Endothelial cell of umbilical vein (primary cell): ENCODE measurements around the gene KCNQ2. TPM values are rescaled to one million over a fixed set of nuclear protein-coding genes. Genes with fewer than 3 reads are reported as not detected.

Source experiments
- BruUV-seq: library from RNA; stranded (reverse); fragments of 400-500 nt; replicated peaks from 2 replicates; lab custom pipeline; 2021; lab: Mats Ljungman, UMichigan
- CTCF ChIA-PET: fragments of 300-600, 350-600 bp; sonication (Branson Sonifier 250); formaldehyde crosslinking; loops from one replicate; lab custom pipeline; 2021; ENCODE audit warnings: antibody characterized with exemption, inconsistent platforms; lab: Charles Lee
- POLR2A ChIA-PET: fragments of 300-600, 350-600 bp; sonication (Branson Sonifier 250); formaldehyde crosslinking; loops from one replicate; lab custom pipeline; 2021; ENCODE audit warnings: antibody characterized with exemption, inconsistent platforms; lab: Charles Lee
- DNase-seq: peaks from one replicate; pipeline ENCODE4 v3.0.0-alpha.2; 2011; ENCODE audit warnings: low read depth, low spot score
- FAIRE-seq: peaks from 2 replicates; lab custom pipeline; 2011; peaks lifted over from hg19 to GRCh38; lab: Jason Lieb, UNC
- H2AFZ ChIP-seq: 2 replicates; pipeline ENCODE4 v1.6.0; 2012; ENCODE audit warnings: low read depth, low read length, control low read depth, inconsistent platforms
- H3K27ac ChIP-seq: 2 replicates; pipeline ENCODE4 v1.5.1; 2011; ENCODE audit warnings: low read depth, mild to moderate bottlenecking, control low read depth, low read length, moderate library complexity; ENCODE audit not compliant: insufficient read depth
- H3K27me3 ChIP-seq, 2 experiments: 2 replicates each; pipeline versions ENCODE4 v1.6.0 to v1.6.1; 2011; ENCODE audit warnings: low read length in 2 of 2, mixed read lengths in 1 of 2; ENCODE audit not compliant: control insufficient read depth in 2 of 2, insufficient read depth in 2 of 2
- H3K36me3 ChIP-seq, 2 experiments: 2 replicates in 1 of 2; 3 replicates in 1 of 2; pipeline ENCODE4 v1.5.1; 2011; ENCODE audit warnings: low read length in 2 of 2, mild to moderate bottlenecking in 1 of 2, moderate library complexity in 1 of 2; ENCODE audit not compliant: control insufficient read depth in 2 of 2, insufficient read depth in 2 of 2; ENCODE audit errors: extremely low read depth in 1 of 2
- H3K4me1 ChIP-seq: 3 replicates; pipeline ENCODE4 v1.5.1; 2011; ENCODE audit warnings: mild to moderate bottlenecking, low read length; ENCODE audit not compliant: control insufficient read depth, insufficient read depth; ENCODE audit errors: extremely low read depth
- H3K4me2 ChIP-seq: 2 replicates; pipeline ENCODE4 v1.6.1; 2011; ENCODE audit warnings: low read length, control low read depth, mixed read lengths; ENCODE audit not compliant: insufficient read depth
- H3K4me3 ChIP-seq, 3 experiments: fragments of 200-600 bp in 1 of 3; sonication (generic), shearing (Covaris generic) in 1 of 3; replicated peaks in 1 of 3; 2 replicates each; pipeline ENCODE4 v1.5.1; 2011 to 2016; ENCODE audit warnings: control low read depth in 3 of 3, low read length in 3 of 3, mild to moderate bottlenecking in 2 of 3, inconsistent platforms in 1 of 3, low read depth in 1 of 3, moderate library complexity in 1 of 3; ENCODE audit not compliant: insufficient read depth in 1 of 3
- H3K79me2 ChIP-seq: 2 replicates; pipeline ENCODE4 v1.6.0; 2012; ENCODE audit warnings: low read length, inconsistent platforms; ENCODE audit not compliant: control insufficient read depth, insufficient read depth
- H3K9ac ChIP-seq: replicated peaks from 2 replicates; pipeline ENCODE3; 2011; ENCODE audit warnings: low read length, control low read depth; ENCODE audit not compliant: insufficient read depth; ENCODE audit errors: extremely low read depth
- H3K9me1 ChIP-seq: replicated peaks from 3 replicates; pipeline ENCODE4 v1.6.0; 2011; ENCODE audit warnings: mild to moderate bottlenecking, low read length; ENCODE audit not compliant: control insufficient read depth, insufficient read depth; ENCODE audit errors: extremely low read depth
- H3K9me3 ChIP-seq: replicated peaks from 2 replicates; pipeline ENCODE4 v1.5.1; 2012; ENCODE audit warnings: low read length, inconsistent platforms; ENCODE audit not compliant: control insufficient read depth, insufficient read depth
- H4K20me1 ChIP-seq: replicated peaks from 2 replicates; pipeline ENCODE3; 2011; ENCODE audit warnings: mild to moderate bottlenecking, low read length; ENCODE audit not compliant: control insufficient read depth, insufficient read depth; ENCODE audit errors: extremely low read depth
- GATA2 ChIP-seq: IDR thresholded peaks from 2 replicates; pipeline ENCODE4 v1.7.0; 2011; ENCODE audit warnings: low read depth, mild to moderate bottlenecking, moderate library complexity, mixed read lengths, low read length; ENCODE audit not compliant: insufficient read length, insufficient read depth
- JUN ChIP-seq: IDR thresholded peaks from 2 replicates; pipeline ENCODE4 v1.6.1; 2011; ENCODE audit warnings: borderline replicate concordance, low read depth; ENCODE audit not compliant: insufficient read length, insufficient read depth
- dilution Hi-C: fragments of 300-500 bp; cut with MboI; formaldehyde crosslinking; loops from one replicate; pipeline ENCODE4 v1.15.0; 2019; ENCODE audit warnings: low sequenced_read_pairs; ENCODE audit not compliant: extremely low pct_ligation_motif_present
- intact Hi-C: fragments of 100-400 bp; cut with micrococcal nuclease; formaldehyde crosslinking; loops from one replicate; pipeline ENCODE4 v1.10.0; 2022
- polyA plus RNA-seq, 4 experiments: library from polyadenylated mRNA; depleted of rRNA in 3 of 4; stranded (reverse) in 3 of 4; unstranded in 1 of 4; fragments of >200 nt; gene quantifications; 2 replicates each; pipeline versions ENCODE4 v1.2.1 to v1.2.3, GENCODE V29; 2011 to 2012; ENCODE audit warnings: missing spikeins in 1 of 4
- total RNA-seq: library from RNA; stranded (reverse); gene quantifications from 2 replicates; pipeline ENCODE4 v1.2.3, GENCODE V29; 2021
- TF ChIP-seq, protein P1 (sequence below), 2 donors: IDR thresholded peaks; 1 replicate in 1 of 2; 2 replicates in 1 of 2; pipeline ENCODE4 v1.5.1; 2011; ENCODE audit warnings: low read length in 2 of 2, mild to moderate bottlenecking in 2 of 2, moderate library complexity in 2 of 2, control low read depth in 1 of 2, inconsistent platforms in 1 of 2, low read depth in 1 of 2; ENCODE audit not compliant: insufficient read depth in 1 of 2; ENCODE audit errors: extremely low read depth in 1 of 2

The KCNQ2 gene
- total and polyA plus RNA-seq, 2 donors (not counting 3 experiments of a cell fraction or from before 2014, with no cell fraction given) = not detected

DNA sequence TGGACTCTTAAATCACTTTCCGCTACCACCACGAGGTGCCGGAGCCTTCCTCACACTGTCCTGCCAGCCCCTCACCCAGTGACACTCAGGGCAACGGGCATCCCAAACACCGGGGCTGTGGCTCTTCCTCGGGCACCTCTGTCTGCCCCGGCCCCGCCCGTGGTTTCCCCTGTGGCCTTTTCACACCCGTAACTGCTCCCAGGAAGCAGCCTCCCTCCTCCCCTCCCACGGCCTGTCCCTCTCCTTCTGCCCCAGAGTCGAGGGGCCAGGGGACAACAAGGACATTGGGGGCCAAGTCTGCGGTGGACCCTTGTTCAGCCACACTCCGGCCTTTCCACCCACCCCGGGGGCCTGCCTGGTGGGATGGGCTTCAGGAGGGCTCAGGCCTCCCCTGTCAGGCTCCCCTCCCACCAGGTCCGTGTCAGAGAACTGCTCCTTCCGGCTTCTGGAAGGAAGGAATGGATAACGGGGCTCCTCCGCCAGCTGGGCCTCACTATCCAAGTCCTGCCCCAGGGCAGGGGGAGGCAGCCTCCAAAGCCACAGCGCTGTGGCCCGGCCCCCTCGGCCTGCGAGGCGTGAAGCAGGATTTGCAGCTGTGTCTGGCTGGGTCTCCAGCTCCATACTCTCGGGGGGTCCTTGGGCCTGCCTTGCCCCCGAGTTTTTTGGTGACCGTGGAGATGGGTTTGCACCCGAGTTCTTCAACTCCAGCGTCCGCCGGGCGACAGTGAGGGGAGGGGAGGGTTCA, 56.6 kb downstream of the KCNQ2 start:
- H3K4me2 ChIP-seq = no peak overlapping the region
- BruUV-seq = no TSS peak
- H3K36me3 ChIP-seq = no peaks in the 10 kb centered on the region
- H4K20me1 ChIP-seq = no peaks in the 10 kb centered on the region
- H3K79me2 ChIP-seq = no peaks in the 10 kb centered on the region
- no peaks in the 10 kb centered on the region for H3K9me1 ChIP-seq
- intact Hi-C loops = no loop called here
- no peak overlapping the region for H3K9ac ChIP-seq
- H3K27ac ChIP-seq = no peak overlapping the region
- H3K9me3 ChIP-seq = no peaks in the 10 kb centered on the region
- no peak for DNase-seq
- no peak for FAIRE-seq
- H3K4me3 ChIP-seq = no peak overlapping the region
- no peak overlapping the region for H2AFZ ChIP-seq
- H3K27me3 ChIP-seq = no peaks in the 10 kb centered on the region
- TF ChIP-seq GATA2 (no peak), JUN (no peak)
- TF ChIP-seq, protein P1, sequence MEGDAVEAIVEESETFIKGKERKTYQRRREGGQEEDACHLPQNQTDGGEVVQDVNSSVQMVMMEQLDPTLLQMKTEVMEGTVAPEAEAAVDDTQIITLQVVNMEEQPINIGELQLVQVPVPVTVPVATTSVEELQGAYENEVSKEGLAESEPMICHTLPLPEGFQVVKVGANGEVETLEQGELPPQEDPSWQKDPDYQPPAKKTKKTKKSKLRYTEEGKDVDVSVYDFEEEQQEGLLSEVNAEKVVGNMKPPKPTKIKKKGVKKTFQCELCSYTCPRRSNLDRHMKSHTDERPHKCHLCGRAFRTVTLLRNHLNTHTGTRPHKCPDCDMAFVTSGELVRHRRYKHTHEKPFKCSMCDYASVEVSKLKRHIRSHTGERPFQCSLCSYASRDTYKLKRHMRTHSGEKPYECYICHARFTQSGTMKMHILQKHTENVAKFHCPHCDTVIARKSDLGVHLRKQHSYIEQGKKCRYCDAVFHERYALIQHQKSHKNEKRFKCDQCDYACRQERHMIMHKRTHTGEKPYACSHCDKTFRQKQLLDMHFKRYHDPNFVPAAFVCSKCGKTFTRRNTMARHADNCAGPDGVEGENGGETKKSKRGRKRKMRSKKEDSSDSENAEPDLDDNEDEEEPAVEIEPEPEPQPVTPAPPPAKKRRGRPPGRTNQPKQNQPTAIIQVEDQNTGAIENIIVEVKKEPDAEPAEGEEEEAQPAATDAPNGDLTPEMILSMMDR (IDR thresholded peaks at IDR 0.05; ENCODE audit: extremely low read depth in 1 of 2, insufficient read depth in 1 of 2, low read depth in 1 of 2, low read length in 2 of 2) = no peak
- no peaks in the 10 kb centered on the region for H3K4me1 ChIP-seq
- dilution Hi-C loops = no loop called here
- CTCF ChIA-PET = no interaction called here
- POLR2A ChIA-PET = no interaction called here
